Ovary (tissue), 3 donors: ENCODE data around the gene CCL1.

Experiments
- CTCF ChIP-seq, 3 donors: fragments of 450-650 bp in 2 of 3; fragments of 200-600 bp in 1 of 3; IDR thresholded peaks; one replicate each; pipeline versions ENCODE4 v1.5.1 to v1.8.0; 2016 to 2022; ENCODE audit warnings: antibody characterized with exemption in 3 of 3, mild to moderate bottlenecking in 1 of 3
- EP300 ChIP-seq: sonication (generic); formaldehyde crosslinking; IDR thresholded peaks from one replicate; pipeline ENCODE4 v1.6.1; 2017; ENCODE audit warnings: antibody characterized with exemption
- POLR2A ChIP-seq: fragments of 450-650 bp; IDR thresholded peaks from one replicate; pipeline ENCODE4 v1.6.1; 2017; ENCODE audit warnings: antibody characterized with exemption, mild to moderate bottlenecking, moderate library complexity
- donor health status: DM: no; HTN: no; CAD: no.

GRCh38 chr17:34351096-34351495 is 11.9 kb downstream of the CCL1 start:
- TF ChIP-seq CTCF (IDR thresholded peaks at IDR 0.05) (no peak), POLR2A (no peak), EP300 (no peak)
